Measurements from ENCODE around the gene IGF1R.

Gene IGF1R

GRCh38 chr15:98845138-98845884, 197.0 kb downstream of the IGF1R start:
- TF ChIP-seq, protein P1, sequence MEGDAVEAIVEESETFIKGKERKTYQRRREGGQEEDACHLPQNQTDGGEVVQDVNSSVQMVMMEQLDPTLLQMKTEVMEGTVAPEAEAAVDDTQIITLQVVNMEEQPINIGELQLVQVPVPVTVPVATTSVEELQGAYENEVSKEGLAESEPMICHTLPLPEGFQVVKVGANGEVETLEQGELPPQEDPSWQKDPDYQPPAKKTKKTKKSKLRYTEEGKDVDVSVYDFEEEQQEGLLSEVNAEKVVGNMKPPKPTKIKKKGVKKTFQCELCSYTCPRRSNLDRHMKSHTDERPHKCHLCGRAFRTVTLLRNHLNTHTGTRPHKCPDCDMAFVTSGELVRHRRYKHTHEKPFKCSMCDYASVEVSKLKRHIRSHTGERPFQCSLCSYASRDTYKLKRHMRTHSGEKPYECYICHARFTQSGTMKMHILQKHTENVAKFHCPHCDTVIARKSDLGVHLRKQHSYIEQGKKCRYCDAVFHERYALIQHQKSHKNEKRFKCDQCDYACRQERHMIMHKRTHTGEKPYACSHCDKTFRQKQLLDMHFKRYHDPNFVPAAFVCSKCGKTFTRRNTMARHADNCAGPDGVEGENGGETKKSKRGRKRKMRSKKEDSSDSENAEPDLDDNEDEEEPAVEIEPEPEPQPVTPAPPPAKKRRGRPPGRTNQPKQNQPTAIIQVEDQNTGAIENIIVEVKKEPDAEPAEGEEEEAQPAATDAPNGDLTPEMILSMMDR (IDR thresholded peaks at IDR 0.05; ENCODE audit: insufficient read depth, low read length, poor library complexity, severe bottlenecking), result no peak
- TF ChIP-seq EZH2phosphoT487 (conservative IDR thresholded peaks at IDR 0.05; ENCODE audit: low read length), result no peak
- no peak overlapping the region for H3K9ac ChIP-seq (ENCODE audit: low read length)
- no peak overlapping the region for H3K27ac ChIP-seq (ENCODE audit: low read depth, low read length)
- H3K4me3 ChIP-seq (ENCODE audit: insufficient read depth, low read length, poor library complexity, severe bottlenecking), result no peak overlapping the region
- no peaks in the 10 kb centered on the region for H3K9me2 ChIP-seq (replicated peaks; ENCODE audit: insufficient read depth, low read length)
- H3K9me3 ChIP-seq (ENCODE audit: insufficient read depth, low read length), result no peaks in the 10 kb centered on the region
- H3K4me2 ChIP-seq (ENCODE audit: low read depth, low read length, poor library complexity, severe bottlenecking), result no peak overlapping the region
- H3K36me3 ChIP-seq (ENCODE audit: low read length), result no peaks in the 10 kb centered on the region
- H2AFZ ChIP-seq (ENCODE audit: low read depth, low read length, severe bottlenecking), result no peak overlapping the region
- H3F3A ChIP-seq (ENCODE audit: insufficient read depth), result no peaks in the 10 kb centered on the region
- H4K20me1 ChIP-seq (ENCODE audit: low read depth, low read length), result peaks cover 12% of the 10 kb centered on the region; the same call in 1 of the 2 replicates
- H3K79me2 ChIP-seq (ENCODE audit: insufficient read depth, low read length), result no peaks in the 10 kb centered on the region
- no peaks in the 10 kb centered on the region for H3K27me3 ChIP-seq (ENCODE audit: low read length)

- Histone ChIP-seq H3K4me2 (ENCODE audit: low read depth, low read length, poor library complexity, severe bottlenecking) (no peak overlapping the region), H3K9ac (ENCODE audit: low read length) (no peak overlapping the region), H3K27me3 (ENCODE audit: low read length) (no peaks in the 10 kb centered on the region), H3K79me2 (ENCODE audit: insufficient read depth, low read length) (no peaks in the 10 kb centered on the region), H3F3A (ENCODE audit: insufficient read depth) (no peaks in the 10 kb centered on the region), H3K9me3 (ENCODE audit: insufficient read depth, low read length) (no peaks in the 10 kb centered on the region), H3K4me3 (ENCODE audit: insufficient read depth, low read length, poor library complexity, severe bottlenecking) (no peak overlapping the region), H3K9me2 (replicated peaks; ENCODE audit: insufficient read depth, low read length) (no peaks in the 10 kb centered on the region), H3K27ac (ENCODE audit: low read depth, low read length) (no peak overlapping the region), H3K36me3 (ENCODE audit: low read length) (no peaks in the 10 kb centered on the region), H4K20me1 (ENCODE audit: low read depth, low read length) (no peaks in the 10 kb centered on the region), H2AFZ (ENCODE audit: low read depth, low read length, severe bottlenecking) (no peak overlapping the region)
- TF ChIP-seq, protein P1 (IDR thresholded peaks at IDR 0.05; ENCODE audit: insufficient read depth, low read length, poor library complexity, severe bottlenecking), result no peak
Measured at GRCh38 chr15:98850961-98851572, 202.7 kb downstream of the IGF1R start.

GRCh38 chr15:98853161-98853560, 204.8 kb downstream of the IGF1R start:
- 0 out of 2 replicates have a peak, but pooled peaks cover 4% of the 10 kb centered on the region for H4K20me1 ChIP-seq (ENCODE audit: low read depth, low read length)
- no peaks in the 10 kb centered on the region for H3K79me2 ChIP-seq (ENCODE audit: insufficient read depth, low read length)
- H3K4me2 ChIP-seq (ENCODE audit: low read depth, low read length, poor library complexity, severe bottlenecking), result peak overlapping the region; percentile 99
- no peaks in the 10 kb centered on the region for H3F3A ChIP-seq (ENCODE audit: insufficient read depth)
- H3K4me3 ChIP-seq (ENCODE audit: insufficient read depth, low read length, poor library complexity, severe bottlenecking), result peak overlapping the region; percentile 80
- H3K9me2 ChIP-seq (replicated peaks; ENCODE audit: insufficient read depth, low read length), result no peaks in the 10 kb centered on the region
- no peak for TF ChIP-seq EZH2phosphoT487 (conservative IDR thresholded peaks at IDR 0.05; ENCODE audit: low read length)
- TF ChIP-seq, protein P1 (IDR thresholded peaks at IDR 0.05; ENCODE audit: insufficient read depth, low read length, poor library complexity, severe bottlenecking), result no peak
- peak overlapping the region; percentile 54 for H3K9ac ChIP-seq (ENCODE audit: low read length)
- peak overlapping the region; percentile 98 for H2AFZ ChIP-seq (ENCODE audit: low read depth, low read length, severe bottlenecking)
- H3K27me3 ChIP-seq (ENCODE audit: low read length), result no peaks in the 10 kb centered on the region
- H3K9me3 ChIP-seq (ENCODE audit: insufficient read depth, low read length), result no peaks in the 10 kb centered on the region
- H3K36me3 ChIP-seq (ENCODE audit: low read length), result no peaks in the 10 kb centered on the region
- no peak overlapping the region for H3K27ac ChIP-seq (ENCODE audit: low read depth, low read length)
